BE2C (cell line): ENCODE measurements around the gene SSR3.

Source experiments
- DNase-seq: peaks from one replicate; pipeline ENCODE4 v3.0.0-alpha.2; 2020
- H3K27me3 ChIP-seq: fragments of 250-450 bp; sonication (Bioruptor Pico); 2 replicates; pipeline ENCODE4 v1.5.1; 2020; ENCODE audit warnings: mild to moderate bottlenecking
- H3K36me3 ChIP-seq: fragments of 250-450 bp; sonication (Bioruptor Pico); 2 replicates; pipeline ENCODE4 v1.5.1; 2020; ENCODE audit warnings: mild to moderate bottlenecking
- H3K4me1 ChIP-seq: fragments of 250-450 bp; sonication (Bioruptor Pico); 2 replicates; pipeline ENCODE4 v1.5.1; 2020
- H3K4me3 ChIP-seq: 2 replicates; pipeline ENCODE4 v1.5.1; 2011; ENCODE audit warnings: low read depth, low read length
- H3K9me3 ChIP-seq: fragments of 250-450 bp; sonication (Bioruptor Pico); 2 replicates; pipeline ENCODE4 v1.5.1; 2020
- CTCF ChIP-seq: IDR thresholded peaks from 2 replicates; pipeline ENCODE4 v1.5.1; 2012; ENCODE audit warnings: mild to moderate bottlenecking, low read depth, low read length

The SSR3 gene

GRCh38 chr3:156587760-156588069, 32.8 kb upstream of the SSR3 start:
- DNase-seq, result no peak
- Histone ChIP-seq H3K36me3 (no peaks in the 10 kb centered on the region), H3K4me3 (no peak overlapping the region), H3K4me1 (no peaks in the 10 kb centered on the region), H3K27me3 (no peaks in the 10 kb centered on the region), H3K9me3 (no peaks in the 10 kb centered on the region)
- TF ChIP-seq CTCF, result no peak

- no peak for TF ChIP-seq CTCF
- Histone ChIP-seq H3K27me3 (no peaks in the 10 kb centered on the region), H3K4me1 (no peaks in the 10 kb centered on the region), H3K4me3 (no peak overlapping the region), H3K36me3 (no peaks in the 10 kb centered on the region), H3K9me3 (no peaks in the 10 kb centered on the region)
- DNase-seq, result no peak
Observed at GRCh38 chr3:156586905-156587759, 32.2 kb upstream of the SSR3 start.

GRCh38 chr3:156583469-156583868, 28.6 kb upstream of the SSR3 start:
- DNase-seq, result no peak
- no peaks in the 10 kb centered on the region for H3K4me1 ChIP-seq
- H3K36me3 ChIP-seq, result no peaks in the 10 kb centered on the region
- TF ChIP-seq CTCF, result no peak
- H3K4me3 ChIP-seq, result no peak overlapping the region
- H3K9me3 ChIP-seq, result no peaks in the 10 kb centered on the region
- H3K27me3 ChIP-seq, result no peaks in the 10 kb centered on the region

GRCh38 chr3:156582532-156583183, 27.7 kb upstream of the SSR3 start:
- no peak for DNase-seq
- no peak for TF ChIP-seq CTCF
- Histone ChIP-seq H3K4me3 (no peak overlapping the region), H3K27me3 (no peaks in the 10 kb centered on the region), H3K9me3 (no peaks in the 10 kb centered on the region), H3K4me1 (no peaks in the 10 kb centered on the region), H3K36me3 (no peaks in the 10 kb centered on the region)

GRCh38 chr3:156581954-156582353, 27.0 kb upstream of the SSR3 start:
- no peak for TF ChIP-seq CTCF
- DNase-seq, result no peak
- no peak overlapping the region for H3K4me3 ChIP-seq
- no peaks in the 10 kb centered on the region for H3K4me1 ChIP-seq
- no peaks in the 10 kb centered on the region for H3K36me3 ChIP-seq
- no peaks in the 10 kb centered on the region for H3K27me3 ChIP-seq
- H3K9me3 ChIP-seq, result no peaks in the 10 kb centered on the region

GRCh38 chr3:156581033-156581432, 26.1 kb upstream of the SSR3 start:
- no peak for DNase-seq
- no peaks in the 10 kb centered on the region for H3K4me1 ChIP-seq
- H3K4me3 ChIP-seq, result no peak overlapping the region
- H3K9me3 ChIP-seq, result no peaks in the 10 kb centered on the region
- TF ChIP-seq CTCF, result no peak
- H3K36me3 ChIP-seq, result no peaks in the 10 kb centered on the region
- H3K27me3 ChIP-seq, result no peaks in the 10 kb centered on the region
